Fibroblast of lung (primary cell): ENCODE results near the gene CYP24A1.

Source experiments
- CTCF ChIP-seq, 2 donors: IDR thresholded peaks in 1 of 2; conservative IDR thresholded peaks in 1 of 2; 1 replicate in 1 of 2; 2 replicates in 1 of 2; pipeline ENCODE4 v1.5.1; 2011 to 2012; ENCODE audit warnings: low read length in 2 of 2, control low read depth in 1 of 2, inconsistent platforms in 1 of 2, low read depth in 1 of 2, mild to moderate bottlenecking in 1 of 2
- EZH2 ChIP-seq: IDR thresholded peaks from 2 replicates; pipeline ENCODE4 v1.5.1; 2012; ENCODE audit warnings: low read length, control low read depth, mild to moderate bottlenecking; ENCODE audit errors: missing control alignments

GRCh38 chr20:54127855-54128574, 45.8 kb downstream of the CYP24A1 start:
- TF ChIP-seq CTCF (conservative IDR thresholded peaks at IDR 0.05 in 1 of 2, IDR thresholded peaks at IDR 0.05 in 1 of 2; ENCODE audit: low read depth in 1 of 2, low read length in 2 of 2) (no peak), EZH2 (no peak)
